ENCODE results near the gene FBXO27. TPM values are rescaled to one million over a fixed set of nuclear protein-coding genes. Genes with fewer than 3 reads are reported as not detected.

FBXO27 gene
- total RNA-seq, 1 experiment from 2014 or later, result 3.8 TPM

- peak; percentile 63 to 67 for DNase-seq
- no peaks in the 10 kb centered on the region for H3K27me3 ChIP-seq (replicated peaks; ENCODE audit: control insufficient read depth, insufficient read depth, low read length)
- Mint-ChIP-seq H3K27ac (ENCODE audit: unreplicated experiment) (peak overlapping the region; percentile 25), H3K4me3 (ENCODE audit: unreplicated experiment) (no peak overlapping the region), H3K27me3 (ENCODE audit: insufficient read depth, unreplicated experiment) (no peaks in the 10 kb centered on the region), H3K36me3 (ENCODE audit: insufficient read depth, unreplicated experiment) (no peaks in the 10 kb centered on the region), H3K9me3 (ENCODE audit: unreplicated experiment) (peaks cover 20% of the 10 kb centered on the region), H3K4me1 (ENCODE audit: low read depth, unreplicated experiment) (peaks cover 17% of the 10 kb centered on the region)
- H3K9me3 ChIP-seq, result no peaks in the 10 kb centered on the region
- H3K4me1 ChIP-seq, result no peaks in the 10 kb centered on the region; the same call in 1 of the 2 replicates
- TF ChIP-seq CTCF (IDR thresholded peaks at IDR 0.05; ENCODE audit: insufficient read depth in 1 of 2, low read depth in 1 of 2, low read length in 1 of 2, severe bottlenecking in 1 of 2, unreplicated experiment in 1 of 2), result no peak
- intact Hi-C loops (cut with micrococcal nuclease; ENCODE audit: unreplicated experiment), result no loop called here
- H3K36me3 ChIP-seq (ENCODE audit: control insufficient read depth, insufficient read depth, low read length), result no peaks in the 10 kb centered on the region
- no TSS peak for BruUV-seq (replicated peaks)
- H3K4me3 ChIP-seq (ENCODE audit: low read depth, low read length), result no peak overlapping the region
- CTCF ChIA-PET, result interaction anchor here (0.7 kb wide), 2 partner anchors 34 to 84 kb away, joined by 3 read pairs; no protein-coding TSS in a partner anchor
- POLR2A ChIA-PET, result no interaction called here
Observed at GRCh38 chr19:39046037-39046821, 13.9 kb upstream of the FBXO27 start.

GRCh38 chr19:39045506-39045905 lies 13.2 kb upstream of the FBXO27 start:
- H3K9me3 ChIP-seq, result no peaks in the 10 kb centered on the region
- ChIA-PET POLR2A (no interaction called here), CTCF (no interaction called here)
- peaks cover 20% of the 10 kb centered on the region for H3K9me3 Mint-ChIP-seq (ENCODE audit: unreplicated experiment)
- intact Hi-C loops (cut with micrococcal nuclease; ENCODE audit: unreplicated experiment), result no loop called here
- H3K4me1 Mint-ChIP-seq (ENCODE audit: low read depth, unreplicated experiment), result peaks cover 17% of the 10 kb centered on the region
- no peaks in the 10 kb centered on the region for H3K36me3 ChIP-seq (ENCODE audit: control insufficient read depth, insufficient read depth, low read length)
- no TSS peak for BruUV-seq (replicated peaks)
- H3K36me3 Mint-ChIP-seq (ENCODE audit: insufficient read depth, unreplicated experiment), result no peaks in the 10 kb centered on the region
- DNase-seq, result no peak
- H3K4me3 Mint-ChIP-seq (ENCODE audit: unreplicated experiment), result no peak overlapping the region
- H3K4me1 ChIP-seq, result no peaks in the 10 kb centered on the region; the same call in 1 of the 2 replicates
- no peak for TF ChIP-seq CTCF (IDR thresholded peaks at IDR 0.05; ENCODE audit: insufficient read depth in 1 of 2, low read depth in 1 of 2, low read length in 1 of 2, severe bottlenecking in 1 of 2, unreplicated experiment in 1 of 2)
- H3K27ac Mint-ChIP-seq (ENCODE audit: unreplicated experiment), result peak overlapping the region; percentile 25
- H3K27me3 ChIP-seq (replicated peaks; ENCODE audit: control insufficient read depth, insufficient read depth, low read length), result no peaks in the 10 kb centered on the region
- no peaks in the 10 kb centered on the region for H3K27me3 Mint-ChIP-seq (ENCODE audit: insufficient read depth, unreplicated experiment)
- H3K4me3 ChIP-seq (ENCODE audit: low read depth, low read length), result no peak overlapping the region

- no peak overlapping the region for H3K4me3 Mint-ChIP-seq (ENCODE audit: unreplicated experiment)
- H3K4me1 Mint-ChIP-seq (ENCODE audit: low read depth, unreplicated experiment), result peaks cover 13% of the 10 kb centered on the region
- H3K27ac Mint-ChIP-seq (ENCODE audit: unreplicated experiment), result no peak overlapping the region
- H3K27me3 ChIP-seq (replicated peaks; ENCODE audit: control insufficient read depth, insufficient read depth, low read length), result no peaks in the 10 kb centered on the region
- intact Hi-C loops (cut with micrococcal nuclease; ENCODE audit: unreplicated experiment), result loop anchor here (1.0 kb wide), 1 partner anchor 76 kb away; no protein-coding TSS in a partner anchor
- no peak overlapping the region for H3K4me3 ChIP-seq (ENCODE audit: low read depth, low read length)
- H3K4me1 ChIP-seq, result peaks cover 10% of the 10 kb centered on the region
- peak; percentile 66 to 71 for DNase-seq
- H3K9me3 Mint-ChIP-seq (ENCODE audit: unreplicated experiment), result no peaks in the 10 kb centered on the region
- ChIA-PET CTCF (interaction anchor here (0.7 to 1.7 kb wide), 3 partner anchors 40 to 76 kb away, joined by 3 to 9 read pairs (median 4); no protein-coding TSS in a partner anchor), POLR2A (interaction anchor here (1.3 kb wide), 1 partner anchor 108 kb away, joined by 3 read pairs; the partner anchor contains the start of genes MRPS12 and SARS2)
- H3K36me3 ChIP-seq (ENCODE audit: control insufficient read depth, insufficient read depth, low read length), result no peaks in the 10 kb centered on the region
- BruUV-seq (replicated peaks), result no TSS peak
- TF ChIP-seq CTCF (IDR thresholded peaks at IDR 0.05; ENCODE audit: insufficient read depth in 1 of 2, low read depth in 1 of 2, low read length in 1 of 2, severe bottlenecking in 1 of 2, unreplicated experiment in 1 of 2), result peak in 1 of 2 experiments; percentile 45
- H3K27me3 Mint-ChIP-seq (ENCODE audit: insufficient read depth, unreplicated experiment), result no peaks in the 10 kb centered on the region
- no peaks in the 10 kb centered on the region for H3K9me3 ChIP-seq
- H3K36me3 Mint-ChIP-seq (ENCODE audit: insufficient read depth, unreplicated experiment), result no peaks in the 10 kb centered on the region
Observed at GRCh38 chr19:39038098-39038497, 5.7 kb upstream of the FBXO27 start.

Data from Caco-2 (cell line).